LHCN-M2 (cell line): ENCODE measurements around the gene KLHL9. TPM values are rescaled to one million over a fixed set of nuclear protein-coding genes. Genes with fewer than 3 reads are reported as not detected.

Experiments used
- DNase-seq: peaks from one replicate; pipeline ENCODE4 v3.0.0-alpha.2; 2012; ENCODE audit warnings: low read depth
- total RNA-seq: library from RNA; depleted of rRNA; stranded (reverse); fragments of >200 nt; gene quantifications from 2 replicates; pipeline ENCODE4 v1.2.3, GENCODE V29; 2014; rRNA removed

Gene KLHL9
- total RNA-seq, 1 experiment from 2014 or later: 39.4 TPM

- peak; percentile 48 for DNase-seq
Measured at GRCh38 chr9:21317956-21318923, 17.0 kb downstream of the KLHL9 start.

DNA sequence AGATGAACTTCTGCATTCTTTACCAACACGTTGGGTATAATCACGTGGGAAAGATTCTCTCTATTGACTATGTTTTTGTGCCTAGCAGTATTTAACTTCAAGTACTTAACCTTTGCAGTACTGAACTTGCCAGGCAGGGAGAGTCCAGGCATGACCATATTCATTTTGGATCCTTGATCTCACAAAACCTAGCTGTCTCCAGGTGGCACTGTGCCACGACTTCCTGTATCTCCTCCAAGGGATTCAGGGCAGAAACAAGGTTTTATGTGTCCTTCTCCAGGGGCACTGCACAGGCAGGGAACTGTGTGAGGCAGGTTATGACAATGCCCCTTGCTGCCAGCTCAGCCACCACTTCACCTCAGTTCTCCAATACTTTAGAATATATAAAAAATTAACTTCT is 18.3 kb downstream of the KLHL9 start:
- DNase-seq: no peak

GRCh38 chr9:21316032-21316842 is 19.0 kb downstream of the KLHL9 start:
- DNase-seq: no peak

DNA sequence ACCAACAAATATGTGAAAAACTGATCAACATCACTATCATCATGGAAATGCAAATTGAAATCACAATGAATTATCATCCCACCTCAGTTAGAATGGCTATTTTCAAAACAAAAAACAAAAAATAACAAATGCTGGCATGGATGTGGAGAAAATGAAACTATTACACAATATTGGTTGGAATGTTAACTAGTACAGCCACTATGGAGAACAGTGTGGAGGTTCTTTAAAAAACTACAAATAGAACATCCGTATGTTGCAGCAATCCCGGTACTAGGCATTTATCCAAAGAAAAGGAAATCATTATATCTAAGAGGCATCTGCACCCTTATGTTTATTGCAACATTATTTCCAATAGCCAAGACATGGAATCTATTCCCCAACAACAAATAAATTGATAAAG is 21.1 kb downstream of the KLHL9 start:
- no peak for DNase-seq

DNA sequence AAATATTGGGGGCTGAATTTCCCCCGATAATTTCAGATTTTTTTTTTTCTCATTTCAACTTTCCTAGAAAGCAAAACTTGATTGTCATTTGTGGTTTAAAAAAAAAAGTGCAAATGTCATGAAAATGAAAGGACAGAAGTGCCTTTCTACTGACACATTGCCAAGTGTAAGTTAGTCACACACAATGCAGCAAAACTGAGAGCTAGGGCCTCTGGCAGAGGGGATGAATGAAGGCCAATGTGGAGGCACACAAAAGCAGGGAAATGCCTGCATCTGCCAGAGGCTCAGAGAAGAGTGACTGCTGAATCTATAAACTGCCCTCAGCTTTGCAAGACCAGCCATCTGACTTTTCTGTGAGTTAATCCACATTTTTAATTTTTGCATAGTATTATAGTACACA is 23.3 kb downstream of the KLHL9 start:
- no peak for DNase-seq

- no peak for DNase-seq
Measured at GRCh38 chr9:21305213-21305612, 30.0 kb downstream of the KLHL9 start, which contains the start of gene IFNA5. TSS of gene IFNA5 (minus strand) at chr9:21305313. CDS start at chr9:21305256, 57 bp downstream.

DNA sequence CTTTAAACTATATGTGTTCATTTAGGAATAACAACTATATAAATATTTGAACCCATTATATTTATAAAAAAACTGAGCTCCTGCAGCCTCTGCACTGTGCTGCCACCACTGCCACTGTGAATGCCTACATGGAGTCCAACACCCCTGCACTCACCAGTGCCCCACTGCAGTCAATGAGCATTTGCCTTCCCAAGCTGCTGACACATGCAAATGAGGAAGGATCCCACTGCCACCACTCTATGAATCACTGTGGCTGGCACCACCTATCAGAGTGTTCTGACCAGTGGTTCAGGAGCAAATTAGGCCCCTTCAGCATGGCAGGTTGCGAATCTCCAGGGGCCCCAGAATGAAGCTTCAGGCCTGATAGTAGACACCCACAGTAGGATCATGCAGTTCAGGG is 39.2 kb downstream of the KLHL9 start:
- no peak for DNase-seq

DNA sequence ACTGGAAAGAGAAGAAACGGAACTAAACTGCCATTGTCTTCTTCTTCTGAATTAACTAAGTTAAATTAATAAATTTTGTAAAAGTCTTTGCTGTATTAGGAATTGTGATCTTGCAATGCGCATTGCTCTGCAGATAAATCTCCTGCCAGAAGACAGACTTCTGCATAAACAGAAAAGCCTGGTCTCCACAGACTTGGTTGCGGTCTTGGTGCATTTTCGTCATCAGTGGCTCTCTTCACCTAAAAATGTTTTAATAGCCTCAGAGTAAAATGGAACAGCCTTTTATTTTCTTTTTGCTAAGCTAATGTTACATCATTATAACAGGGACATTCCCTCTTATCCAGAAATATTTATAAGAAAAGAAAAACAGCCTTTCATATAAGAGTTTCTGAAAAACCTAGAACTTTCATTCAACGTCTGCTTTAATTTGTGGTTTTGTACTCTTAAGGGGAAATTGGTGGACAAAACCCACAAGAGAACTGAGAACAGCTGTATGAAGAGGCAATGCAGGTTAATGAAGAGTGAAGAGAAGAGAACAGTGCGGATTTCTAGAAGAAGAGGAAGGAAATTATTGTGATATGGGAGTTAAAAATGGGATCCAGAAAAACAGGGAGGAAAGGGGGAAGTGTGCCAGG is 40.2 kb downstream of the KLHL9 start:
- DNase-seq: no peak

GRCh38 chr9:21294364-21294774 is 40.8 kb downstream of the KLHL9 start:
- peak; percentile 25 for DNase-seq

DNA sequence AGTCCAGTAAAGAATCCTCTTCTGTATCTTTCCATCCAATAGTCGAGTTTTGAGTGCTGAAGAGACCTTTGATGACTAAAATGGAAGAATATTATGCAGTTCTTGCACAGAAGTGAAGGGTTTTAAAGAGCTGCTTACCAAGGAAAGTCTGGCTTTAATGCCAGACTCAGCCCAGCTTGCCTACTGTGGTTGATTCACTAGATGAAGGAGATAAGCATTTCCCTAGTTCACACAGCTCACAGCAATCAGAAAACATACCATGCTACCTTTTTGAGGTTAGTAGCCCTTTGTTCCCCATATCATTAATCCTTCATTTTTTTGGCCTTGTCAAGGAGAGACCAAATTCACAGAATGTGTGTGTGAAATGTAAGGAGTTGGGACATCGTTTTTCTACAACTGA is 45.4 kb downstream of the KLHL9 start:
- DNase-seq: no peak

GRCh38 chr9:21287280-21287679 is 47.9 kb downstream of the KLHL9 start:
- DNase-seq: no peak

DNA sequence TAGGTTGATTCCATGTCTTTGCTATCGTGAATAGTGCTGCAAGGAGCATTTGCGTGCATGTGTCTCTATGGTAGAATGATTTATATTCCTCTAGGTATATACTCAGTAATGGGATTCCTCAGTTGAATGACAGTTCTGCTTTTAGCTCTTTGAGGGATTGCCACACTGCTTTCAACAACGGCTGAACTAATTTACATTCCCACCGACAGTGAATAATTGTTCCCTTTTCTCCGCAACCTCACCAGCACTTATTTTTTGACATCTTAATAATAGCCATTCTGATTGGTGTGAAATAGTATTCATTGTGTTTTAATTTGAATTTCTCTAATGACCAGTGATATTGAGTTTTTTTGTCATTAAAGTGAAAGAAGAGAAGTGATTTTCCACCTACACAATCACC is 48.5 kb downstream of the KLHL9 start:
- no peak for DNase-seq

- DNase-seq: no peak
Measured at GRCh38 chr9:21286099-21286498, 49.1 kb downstream of the KLHL9 start.

DNA sequence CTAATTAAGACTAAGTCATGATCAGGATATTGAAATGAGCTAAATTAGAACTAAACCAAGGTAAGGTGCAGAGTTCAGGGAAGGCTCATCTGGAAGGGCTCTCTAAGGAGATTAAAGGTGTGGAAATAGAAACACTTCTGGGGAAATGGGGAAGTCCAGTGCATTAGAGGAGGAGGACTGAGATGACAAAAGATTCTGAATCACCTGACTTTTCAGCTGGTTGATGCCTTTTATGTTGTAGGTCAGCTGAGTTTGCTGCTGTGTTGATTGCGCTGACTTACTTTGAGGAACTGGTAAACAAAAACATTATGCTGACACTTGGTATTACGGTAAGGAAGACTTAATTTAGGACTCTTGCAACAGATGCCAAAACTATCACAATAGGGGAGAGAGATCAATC is 53.9 kb downstream of the KLHL9 start:
- DNase-seq: no peak

Other genes starting within 250 kb of the KLHL9 start
- not detected in 2 replicates for gene IFNW1, start 193.6 kb downstream of the KLHL9 start, total RNA-seq
- not detected in 2 replicates for gene IFNA21, start 168.7 kb downstream of the KLHL9 start, total RNA-seq
- not detected in 2 replicates for gene IFNA4, start 147.8 kb downstream of the KLHL9 start, total RNA-seq
- gene IFNA7, start 133.2 kb downstream of the KLHL9 start, total RNA-seq: not detected in 2 replicates
- not detected in 2 replicates for gene IFNA10, start 128.3 kb downstream of the KLHL9 start, total RNA-seq
- gene IFNA16, start 118.1 kb downstream of the KLHL9 start, total RNA-seq: not detected in 2 replicates
- gene IFNA17, start 107.2 kb downstream of the KLHL9 start, total RNA-seq: not detected in 2 replicates
- not detected in 2 replicates for gene IFNA14, start 95.4 kb downstream of the KLHL9 start, total RNA-seq
- gene IFNA5, start 30.1 kb downstream of the KLHL9 start, total RNA-seq: not detected in 2 replicates
- gene IFNA6, start 15.5 kb upstream of the KLHL9 start, total RNA-seq: not detected in 2 replicates
- not detected in 2 replicates for gene IFNA13, start 32.7 kb upstream of the KLHL9 start, total RNA-seq
- gene IFNA2, start 50.0 kb upstream of the KLHL9 start, total RNA-seq: not detected in 2 replicates
- not detected in 2 replicates for gene IFNA8, start 73.7 kb upstream of the KLHL9 start, total RNA-seq
- not detected in 2 replicates for gene IFNA1, start 105.0 kb upstream of the KLHL9 start, total RNA-seq
- gene IFNE, start 146.9 kb upstream of the KLHL9 start, total RNA-seq: 0.75 and 1.7 TPM in 2 replicates